PC-9 (cell line): ENCODE data around the gene LAMA2.

Source experiments
- CTCF ChIP-seq: fragments of 200-600 bp; sonication (generic); conservative IDR thresholded peaks from 2 replicates; pipeline ENCODE4 v1.6.1; 2017; ENCODE audit warnings: mixed run types, antibody characterized with exemption, mild to moderate bottlenecking, moderate library complexity
- EZH2 ChIP-seq: fragments of 200-600 bp; sonication (generic); IDR thresholded peaks from 2 replicates; pipeline ENCODE4 v1.8.0; 2017; ENCODE audit warnings: antibody characterized with exemption, low read depth

- TF ChIP-seq CTCF (no peak), EZH2 (no peak)
Observed at GRCh38 chr6:129211626-129212025, 328.7 kb downstream of the LAMA2 start.
